CD1c-positive myeloid dendritic cell (primary cell): ENCODE measurements around the gene LSM14A.
"Not testable (repeated sequence)": the region's sequence is repeated elsewhere in the genome, so short reads cannot be mapped to it uniquely, and the experiment has no call there.

ENCODE experiments used
- DNase-seq: peaks from one replicate; pipeline ENCODE4 v3.0.0-alpha.2; 2016; ENCODE audit errors: extremely low spot score

The LSM14A gene

GRCh38 chr19:34171877-34172660, at the start of gene LSM14A:
LSM14A (plus strand) TSS chr19:34172504; CDS start chr19:34172643, 139 bp downstream.
- peak; percentile 96 for DNase-seq

DNA sequence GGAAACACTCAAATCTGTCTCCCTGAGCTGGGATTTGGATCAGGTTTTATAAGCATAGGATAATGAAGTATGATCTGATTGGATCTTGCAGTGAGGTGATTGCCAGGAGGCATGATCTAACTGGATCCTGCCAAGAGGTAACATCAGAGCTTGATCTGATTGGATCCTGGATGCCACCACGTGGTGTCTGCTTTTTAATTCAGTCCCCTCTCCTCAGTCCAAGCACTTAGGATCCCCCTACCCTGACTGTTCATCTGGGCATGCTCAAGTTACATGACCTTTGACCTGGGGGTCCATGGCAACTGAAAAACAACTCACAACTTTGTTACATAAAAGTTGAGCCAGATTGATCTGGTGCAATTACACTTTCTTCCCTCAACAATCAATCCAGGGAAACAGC, 47.5 kb upstream of the LSM14A start:
- no peak for DNase-seq

DNA sequence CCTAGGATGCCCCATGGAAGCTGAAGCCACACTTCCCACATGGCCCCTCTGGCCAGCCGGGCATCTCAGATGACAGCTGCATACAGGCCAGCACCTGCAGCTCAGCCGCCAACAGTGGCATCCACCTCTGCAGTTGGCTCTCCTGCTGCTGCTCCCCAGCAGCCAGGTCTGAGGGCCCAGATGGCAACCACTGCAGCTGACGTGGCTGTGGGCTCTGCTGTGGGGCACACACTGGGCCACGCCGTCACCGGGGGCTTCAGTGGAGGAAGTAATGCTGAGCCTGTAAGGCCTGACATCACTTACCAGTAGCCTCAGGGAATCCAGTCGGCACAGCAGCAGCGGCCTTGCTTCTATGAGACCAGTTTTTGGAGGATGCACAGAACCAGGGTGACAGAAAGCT, 45.3 kb upstream of the LSM14A start:
- DNase-seq: no peak

DNA sequence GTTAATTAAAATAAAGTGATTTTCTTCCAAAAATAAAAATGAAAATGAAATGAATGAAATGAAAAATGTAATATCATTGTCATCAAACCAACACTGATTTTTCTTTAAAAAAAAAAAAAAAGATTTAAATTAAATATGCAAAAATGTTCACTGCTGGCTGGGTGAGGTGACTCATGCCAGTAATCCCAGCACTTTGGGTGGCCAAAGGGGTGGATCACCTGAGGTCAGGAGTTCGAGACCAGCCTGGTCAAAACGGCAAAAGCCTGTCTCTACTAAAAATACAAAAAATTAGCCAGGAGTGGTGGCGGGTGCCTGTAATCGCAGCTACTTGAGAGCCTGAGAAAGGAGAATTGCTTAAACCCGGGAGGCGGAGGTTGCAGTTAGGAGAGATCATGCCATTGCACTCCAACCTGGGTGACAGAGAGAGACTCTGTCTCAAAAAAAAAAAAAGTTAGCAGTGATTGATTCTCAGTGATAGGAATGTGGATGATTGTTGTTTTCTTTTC, 44.6 kb upstream of the LSM14A start:
- DNase-seq: no peak

GRCh38 chr19:34128558-34129250, 43.6 kb upstream of the LSM14A start:
- DNase-seq: no peak

- DNase-seq: no peak
Measured at GRCh38 chr19:34131100-34131499, 41.2 kb upstream of the LSM14A start.

GRCh38 chr19:34132145-34132544, 40.2 kb upstream of the LSM14A start:
- DNase-seq: not testable (repeated sequence)

GRCh38 chr19:34132706-34133105, 39.6 kb upstream of the LSM14A start:
- DNase-seq: not testable (repeated sequence)

GRCh38 chr19:34134190-34135053, 37.9 kb upstream of the LSM14A start:
- DNase-seq: peak; percentile 90

DNA sequence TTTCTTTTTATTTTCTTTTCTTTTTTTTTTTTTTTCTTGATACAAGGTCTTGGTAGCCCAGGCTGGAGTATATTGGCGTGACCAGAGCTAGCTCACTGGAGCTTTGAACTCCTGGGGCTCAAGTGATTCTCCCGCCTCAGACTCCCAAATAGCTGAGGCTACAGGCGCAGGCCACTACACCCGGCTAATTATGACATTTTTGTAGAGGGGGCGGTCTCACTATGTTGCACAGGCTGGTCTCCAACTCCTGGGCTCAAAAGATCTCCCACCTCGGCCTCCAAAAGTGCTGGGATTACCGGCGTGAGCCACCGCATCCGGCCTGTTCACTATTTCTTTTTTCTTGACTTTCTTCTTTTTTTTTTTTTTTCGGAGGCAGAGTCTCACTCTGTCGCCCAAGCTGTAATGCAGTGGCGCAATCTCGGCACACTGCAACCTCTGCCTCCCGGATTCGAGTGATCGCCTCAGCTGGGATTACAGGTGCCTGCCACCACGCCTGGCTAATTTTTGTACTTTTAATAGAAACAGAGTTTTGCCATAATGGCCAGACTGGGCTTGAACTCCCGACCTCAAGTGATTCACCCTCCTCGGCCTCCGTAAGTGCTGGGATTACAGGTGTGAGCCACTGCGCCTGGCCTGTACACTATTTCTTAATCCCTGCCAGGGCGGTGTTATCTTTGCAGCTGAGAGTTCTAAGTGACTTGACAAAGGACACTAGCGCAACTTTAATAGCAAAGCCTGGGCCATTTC, 37.1 kb upstream of the LSM14A start:
- no peak for DNase-seq

- no peak for DNase-seq
Measured at GRCh38 chr19:34135821-34136611, 36.3 kb upstream of the LSM14A start.

DNA sequence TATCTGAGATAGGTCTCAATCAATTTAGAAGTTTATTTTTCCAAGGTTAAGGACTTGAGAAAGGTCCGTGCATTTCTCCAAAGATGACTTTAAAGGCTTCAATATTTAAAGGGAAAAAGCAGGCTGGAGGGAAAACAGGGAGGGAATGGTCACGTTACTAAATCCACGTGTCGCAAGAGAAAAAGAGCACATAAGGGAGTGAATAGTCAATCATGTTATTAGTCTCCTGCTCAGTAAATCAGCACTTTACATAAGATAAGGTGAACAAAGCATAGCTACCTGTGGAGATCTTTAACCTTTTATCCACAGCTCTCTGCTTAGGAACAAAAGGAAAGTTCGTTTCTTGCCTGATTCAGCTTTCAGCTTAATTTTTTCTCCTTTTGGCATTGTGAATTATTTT, 31.3 kb upstream of the LSM14A start:
- no peak for DNase-seq

GRCh38 chr19:34142440-34142839, 29.9 kb upstream of the LSM14A start:
- no peak for DNase-seq

DNA sequence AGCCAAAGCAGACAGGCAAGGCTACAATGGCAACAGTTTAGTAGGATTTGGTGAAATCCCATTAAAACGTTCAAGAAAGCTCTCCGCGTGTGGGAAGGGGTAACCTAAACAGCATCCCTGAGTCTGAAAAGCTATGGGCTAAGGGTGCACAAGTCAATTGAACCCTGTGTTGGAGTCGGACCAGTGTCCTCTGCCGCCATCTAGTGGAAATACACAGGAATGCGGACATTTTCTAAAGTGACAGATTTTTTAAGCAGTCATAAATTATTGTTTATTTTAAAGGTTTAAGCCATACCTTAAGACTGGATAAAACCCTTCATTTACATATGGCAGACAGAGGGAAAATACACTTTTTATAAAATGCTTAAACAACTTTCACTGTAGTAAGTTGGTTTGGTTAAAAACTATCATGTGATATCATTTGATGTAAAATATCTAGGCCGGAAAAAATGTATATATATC, 26.5 kb upstream of the LSM14A start:
- peak; percentile 79 for DNase-seq

- DNase-seq: no peak
Measured at GRCh38 chr19:34148658-34149185, 23.6 kb upstream of the LSM14A start.

DNA sequence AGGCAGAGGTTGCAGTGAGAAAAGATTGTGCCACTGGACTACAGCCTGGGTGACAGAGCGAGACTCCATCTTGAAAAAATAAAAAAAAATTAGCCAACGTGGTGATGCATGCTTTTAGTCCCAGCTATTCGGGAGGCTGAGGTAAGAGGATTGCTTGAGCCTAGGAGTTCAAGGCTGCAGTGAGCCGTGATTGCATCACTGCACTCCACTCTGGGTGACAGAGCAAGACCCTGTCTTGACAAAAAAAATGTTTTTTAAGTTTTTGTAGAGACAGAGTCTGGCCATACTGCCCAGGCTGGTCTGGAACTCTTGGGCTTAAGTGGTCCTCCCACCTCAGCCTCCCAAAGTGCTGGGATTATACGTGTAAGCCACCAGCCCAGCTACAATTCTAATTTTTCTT, 22.4 kb upstream of the LSM14A start:
- DNase-seq: no peak

GRCh38 chr19:34150558-34150957, 21.7 kb upstream of the LSM14A start:
- no peak for DNase-seq

DNA sequence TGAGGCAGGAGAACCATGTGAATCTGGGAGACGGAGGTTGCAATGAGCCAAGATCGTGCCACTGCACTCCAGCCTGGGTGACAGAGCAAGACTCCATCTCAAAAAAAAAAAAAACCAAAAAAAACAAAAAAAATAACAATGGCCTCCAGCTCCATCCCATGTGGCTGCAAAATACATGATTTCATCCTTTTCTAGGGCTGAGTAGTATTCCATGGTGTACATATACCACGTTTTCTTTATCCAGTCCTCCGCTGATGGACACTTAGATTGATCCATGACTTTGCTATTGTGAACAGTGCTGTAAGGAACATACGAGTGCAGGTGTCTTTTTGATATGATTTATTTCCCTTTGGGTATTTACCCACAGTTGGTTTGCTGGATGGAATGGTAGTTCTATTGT, 20.9 kb upstream of the LSM14A start:
- DNase-seq: no peak

DNA sequence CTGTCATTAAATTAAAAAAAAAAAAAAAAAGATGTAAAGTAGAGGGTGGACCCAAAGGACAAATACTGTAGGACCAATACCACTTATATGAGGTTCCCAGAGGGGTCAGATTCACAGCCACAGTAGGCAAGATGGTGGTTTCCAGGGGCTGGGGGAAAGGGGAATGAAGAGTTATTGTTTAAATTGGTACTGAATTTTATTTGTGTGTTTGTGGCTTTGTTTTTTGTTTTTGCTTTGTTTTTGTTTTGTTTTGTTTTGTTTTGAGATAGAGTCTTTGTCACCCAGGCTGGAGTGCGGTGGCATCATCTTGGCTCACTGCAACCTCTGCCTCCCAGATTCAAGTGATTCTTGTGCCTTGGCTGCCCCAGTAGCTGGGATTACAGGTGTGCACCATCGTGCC, 17.9 kb upstream of the LSM14A start:
- DNase-seq: no peak

DNA sequence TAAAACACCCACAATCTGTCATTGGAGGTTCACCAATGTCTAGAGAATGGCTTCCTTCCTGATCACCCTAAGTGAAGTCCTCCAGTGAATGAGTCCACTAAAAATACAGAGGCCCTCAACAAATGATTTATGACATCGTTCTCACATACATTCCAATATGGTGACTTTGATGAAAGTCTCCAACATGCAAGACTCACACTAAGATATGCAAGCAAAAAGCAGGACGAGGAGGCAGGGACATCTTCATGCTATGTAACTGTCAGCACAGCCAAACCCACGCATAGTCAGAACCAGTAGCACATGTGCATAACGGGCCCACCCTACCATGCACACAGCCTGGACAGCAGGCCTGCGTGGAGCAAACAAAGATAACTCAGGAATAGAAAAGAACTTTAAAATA, 16.6 kb upstream of the LSM14A start:
- no peak for DNase-seq
